Glutamatergic neuron (in vitro differentiated cells): Measurements from ENCODE around the gene ARMH2. TPM values are rescaled to one million over a fixed set of nuclear protein-coding genes. Genes with fewer than 3 reads are reported as not detected.

Experiments used
- DNase-seq: peaks from one replicate; pipeline ENCODE4 v3.0.0; 2022
- H3K27ac Mint-ChIP-seq: one replicate; pipeline ENCODE4 v1.8.0; 2020; ENCODE audit warnings: mild to moderate bottlenecking, mixed read lengths, inconsistent platforms; ENCODE audit not compliant: unreplicated experiment
- H3K27me3 Mint-ChIP-seq: one replicate; pipeline ENCODE4 v1.8.0; 2020; ENCODE audit warnings: mild to moderate bottlenecking, moderate library complexity, mixed read lengths, inconsistent platforms; ENCODE audit not compliant: unreplicated experiment
- H3K36me3 Mint-ChIP-seq: one replicate; pipeline ENCODE4 v1.8.0; 2020; ENCODE audit warnings: mild to moderate bottlenecking, mixed read lengths, inconsistent platforms; ENCODE audit not compliant: unreplicated experiment
- H3K4me1 Mint-ChIP-seq: one replicate; pipeline ENCODE4 v1.8.0; 2020; ENCODE audit warnings: mild to moderate bottlenecking, low read depth, mixed read lengths, inconsistent platforms; ENCODE audit not compliant: unreplicated experiment
- H3K4me3 Mint-ChIP-seq: one replicate; pipeline ENCODE4 v1.8.0; 2020; ENCODE audit warnings: mild to moderate bottlenecking, mixed read lengths, inconsistent platforms; ENCODE audit not compliant: unreplicated experiment
- H3K9me3 Mint-ChIP-seq: one replicate; pipeline ENCODE4 v1.8.0; 2020; ENCODE audit warnings: mild to moderate bottlenecking, moderate library complexity, mixed read lengths, inconsistent platforms; ENCODE audit not compliant: unreplicated experiment
- total RNA-seq: library from RNA; stranded (reverse); fragmentation: NEBNext Ultra II Directional; extraction: Animal tissue kit (Norgen Biotek cat#: 25700); gene quantifications from one replicate; pipeline ENCODE4 v1.2.1, GENCODE V29; 2021; ENCODE audit not compliant: unreplicated experiment
- TF ChIP-seq, protein P1 (sequence below): fragments of 200-600 bp; sonication (generic); IDR thresholded peaks from one replicate; pipeline ENCODE4 v1.5.0; 2021; ENCODE audit not compliant: partially characterized antibody, unreplicated experiment

The ARMH2 gene
- total RNA-seq, 1 donor from 2014 or later, result 0.54 TPM

DNA sequence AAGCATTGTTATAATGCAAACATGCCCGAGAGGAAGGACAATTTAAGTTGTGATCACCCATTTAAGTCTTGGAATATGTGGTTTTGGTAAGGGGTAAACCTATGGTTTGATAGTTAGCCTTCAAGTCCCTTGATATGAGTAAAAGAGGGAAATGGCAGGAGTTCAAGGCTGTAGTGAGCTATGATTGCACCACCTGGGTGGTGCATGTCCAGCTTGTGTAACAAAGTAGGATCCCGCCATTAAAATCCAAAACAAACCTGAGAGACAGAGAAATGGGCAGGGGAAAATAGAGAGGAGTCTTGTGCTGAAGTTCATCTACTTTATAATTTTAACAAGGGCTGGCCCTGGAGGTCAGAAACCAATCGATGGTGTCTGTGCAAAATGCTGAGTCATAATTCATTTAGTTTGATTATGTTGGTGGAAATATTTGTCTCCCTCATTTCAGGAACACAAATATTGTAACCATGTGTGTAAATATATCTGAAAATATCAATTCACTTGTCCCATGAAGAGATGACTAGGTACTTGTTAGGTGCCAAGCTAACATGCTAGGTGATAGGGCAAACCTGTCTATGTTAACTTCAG, 23.2 kb upstream of the ARMH2 start:
- Mint-ChIP-seq H3K36me3 (peaks cover 4% of the 10 kb centered on the region), H3K4me1 (no peaks in the 10 kb centered on the region), H3K9me3 (no peaks in the 10 kb centered on the region), H3K27ac (no peak overlapping the region), H3K27me3 (no peaks in the 10 kb centered on the region), H3K4me3 (no peak overlapping the region)
- no peak for DNase-seq
- TF ChIP-seq, protein P1, sequence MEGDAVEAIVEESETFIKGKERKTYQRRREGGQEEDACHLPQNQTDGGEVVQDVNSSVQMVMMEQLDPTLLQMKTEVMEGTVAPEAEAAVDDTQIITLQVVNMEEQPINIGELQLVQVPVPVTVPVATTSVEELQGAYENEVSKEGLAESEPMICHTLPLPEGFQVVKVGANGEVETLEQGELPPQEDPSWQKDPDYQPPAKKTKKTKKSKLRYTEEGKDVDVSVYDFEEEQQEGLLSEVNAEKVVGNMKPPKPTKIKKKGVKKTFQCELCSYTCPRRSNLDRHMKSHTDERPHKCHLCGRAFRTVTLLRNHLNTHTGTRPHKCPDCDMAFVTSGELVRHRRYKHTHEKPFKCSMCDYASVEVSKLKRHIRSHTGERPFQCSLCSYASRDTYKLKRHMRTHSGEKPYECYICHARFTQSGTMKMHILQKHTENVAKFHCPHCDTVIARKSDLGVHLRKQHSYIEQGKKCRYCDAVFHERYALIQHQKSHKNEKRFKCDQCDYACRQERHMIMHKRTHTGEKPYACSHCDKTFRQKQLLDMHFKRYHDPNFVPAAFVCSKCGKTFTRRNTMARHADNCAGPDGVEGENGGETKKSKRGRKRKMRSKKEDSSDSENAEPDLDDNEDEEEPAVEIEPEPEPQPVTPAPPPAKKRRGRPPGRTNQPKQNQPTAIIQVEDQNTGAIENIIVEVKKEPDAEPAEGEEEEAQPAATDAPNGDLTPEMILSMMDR, result no peak

DNA sequence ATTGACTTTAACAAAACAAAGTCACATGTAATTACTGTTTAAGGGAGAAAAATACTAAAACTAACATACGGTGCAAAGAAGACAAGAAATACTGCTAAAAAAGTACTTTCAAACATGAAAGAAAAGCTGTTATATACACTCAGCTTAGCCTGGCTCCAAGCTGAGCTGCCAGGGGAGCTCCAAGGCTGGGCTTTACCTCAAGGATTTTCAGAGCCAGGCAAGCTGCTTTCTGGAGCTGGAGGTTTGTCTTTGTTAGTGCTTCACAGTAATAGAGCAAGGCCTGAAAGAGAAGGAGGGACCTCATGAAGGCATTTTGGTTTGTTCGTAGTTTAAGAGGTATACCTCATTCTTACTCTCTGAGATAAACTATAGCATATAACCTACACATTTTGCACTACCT, 19.6 kb upstream of the ARMH2 start:
- DNase-seq, result no peak
- no peaks in the 10 kb centered on the region for H3K4me1 Mint-ChIP-seq
- no peaks in the 10 kb centered on the region for H3K9me3 Mint-ChIP-seq
- H3K27me3 Mint-ChIP-seq, result no peaks in the 10 kb centered on the region
- TF ChIP-seq, protein P1, result no peak
- no peak overlapping the region for H3K4me3 Mint-ChIP-seq
- no peak overlapping the region for H3K27ac Mint-ChIP-seq
- H3K36me3 Mint-ChIP-seq, result no peaks in the 10 kb centered on the region

DNA sequence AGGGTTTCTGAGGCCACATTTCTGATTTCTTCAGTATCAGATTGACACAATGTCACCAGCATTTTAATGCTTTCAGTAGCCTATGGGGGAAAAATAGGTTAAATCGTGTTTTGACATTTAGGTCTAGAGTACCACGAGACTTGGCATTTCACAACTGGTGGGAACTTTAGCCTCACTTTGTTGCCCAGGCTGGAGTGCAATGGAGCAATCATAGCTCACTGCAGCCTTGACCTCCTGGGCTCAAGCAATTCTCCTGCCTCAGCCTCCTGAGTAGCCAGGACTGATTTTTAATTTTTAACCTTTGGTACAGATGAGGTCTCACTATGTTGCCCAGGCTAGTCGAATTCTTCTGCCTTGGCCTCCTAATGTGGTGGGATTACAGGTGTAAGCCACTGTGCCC, 11.0 kb upstream of the ARMH2 start:
- no peak for DNase-seq
- H3K4me3 Mint-ChIP-seq, result no peak overlapping the region

DNA sequence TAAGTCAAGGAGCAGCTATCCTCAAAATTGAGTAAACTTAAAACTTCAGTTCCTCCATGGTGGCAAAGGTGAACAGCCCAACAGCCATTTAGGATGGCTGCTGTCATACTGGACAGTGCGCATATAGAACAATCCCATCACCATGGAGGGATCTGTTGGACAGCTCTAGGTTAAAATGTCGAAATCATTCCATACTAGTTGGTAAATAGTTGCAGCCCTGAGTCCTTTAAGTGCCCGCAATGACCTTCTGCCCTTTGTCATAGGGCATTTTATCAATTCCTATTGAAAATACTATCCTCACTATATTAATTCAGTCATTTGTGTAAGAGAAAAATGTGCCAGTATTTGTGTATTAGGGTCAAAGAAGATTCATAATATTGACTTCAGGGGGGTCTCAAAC, 8.9 kb upstream of the ARMH2 start:
- H3K4me1 Mint-ChIP-seq, result no peaks in the 10 kb centered on the region
- TF ChIP-seq, protein P1, result no peak

More for the DNA sequence above, 11.0 kb upstream of the ARMH2 start:
- H3K36me3 Mint-ChIP-seq, result no peaks in the 10 kb centered on the region
- TF ChIP-seq, protein P1, result no peak
- no peaks in the 10 kb centered on the region for H3K4me1 Mint-ChIP-seq
- no peak overlapping the region for H3K27ac Mint-ChIP-seq
- H3K27me3 Mint-ChIP-seq, result no peaks in the 10 kb centered on the region
- no peaks in the 10 kb centered on the region for H3K9me3 Mint-ChIP-seq

DNA sequence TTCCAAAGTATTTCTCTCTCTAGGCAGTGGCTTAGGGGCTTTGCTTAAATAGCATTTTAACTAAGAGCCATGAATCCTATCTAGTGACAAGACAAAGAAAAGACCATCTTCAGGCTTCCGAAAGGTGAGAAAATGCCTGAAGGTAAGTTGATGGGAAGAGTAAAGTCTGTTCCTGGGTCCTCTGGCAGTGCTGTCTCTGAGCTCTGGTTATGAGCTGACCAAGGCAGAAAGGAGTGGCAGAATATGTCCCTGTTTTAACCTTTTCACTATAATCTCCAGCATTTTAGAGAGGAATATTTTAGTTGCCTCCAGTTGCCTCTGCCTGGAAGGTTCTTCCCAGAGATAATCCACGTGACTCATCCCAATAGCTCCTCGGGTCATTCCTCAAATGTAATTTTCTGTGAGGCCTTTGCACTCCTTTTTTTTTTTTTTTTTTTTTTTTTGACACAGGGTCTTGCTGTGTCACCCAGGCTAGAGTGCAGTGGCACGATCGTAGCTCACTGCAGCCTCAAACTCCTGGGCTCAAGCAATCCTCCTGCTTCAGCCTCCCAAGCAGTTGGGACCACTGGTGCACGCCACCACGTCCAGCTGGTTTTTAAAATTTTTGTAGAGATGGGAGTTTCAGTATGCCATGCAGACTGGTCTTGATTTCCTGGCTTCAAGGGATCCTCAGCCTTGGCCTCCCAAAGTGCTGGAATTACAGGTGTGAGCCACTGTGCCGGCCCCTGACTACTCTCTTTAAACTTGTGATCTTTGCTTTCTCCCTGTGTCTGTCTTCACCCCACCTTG, 3.7 kb upstream of the ARMH2 start:
- no peaks in the 10 kb centered on the region for H3K36me3 Mint-ChIP-seq
- H3K27ac Mint-ChIP-seq, result no peak overlapping the region
- TF ChIP-seq, protein P1, result no peak

More for the DNA sequence above, 8.9 kb upstream of the ARMH2 start:
- no peak overlapping the region for H3K27ac Mint-ChIP-seq
- H3K4me3 Mint-ChIP-seq, result no peak overlapping the region
- no peak for DNase-seq
- H3K27me3 Mint-ChIP-seq, result peaks cover 3% of the 10 kb centered on the region
- no peaks in the 10 kb centered on the region for H3K9me3 Mint-ChIP-seq
- no peaks in the 10 kb centered on the region for H3K36me3 Mint-ChIP-seq

More for the DNA sequence above, 3.7 kb upstream of the ARMH2 start:
- Mint-ChIP-seq H3K27me3 (peaks cover 3% of the 10 kb centered on the region), H3K9me3 (no peaks in the 10 kb centered on the region), H3K4me1 (no peaks in the 10 kb centered on the region), H3K4me3 (no peak overlapping the region)
- no peak for DNase-seq
